Hematopoietic multipotent progenitor cell treated with erythropoietin and hydrocortisone succinate and interleukin-3 and kit ligand, for 17 days (in vitro differentiated cells): Measurements from ENCODE around the gene NUCKS1.

Experiments
- DNase-seq: peaks from one replicate; pipeline ENCODE4 v3.0.0-alpha.2; 2015; ENCODE audit warnings: low spot score

Gene NUCKS1

DNA sequence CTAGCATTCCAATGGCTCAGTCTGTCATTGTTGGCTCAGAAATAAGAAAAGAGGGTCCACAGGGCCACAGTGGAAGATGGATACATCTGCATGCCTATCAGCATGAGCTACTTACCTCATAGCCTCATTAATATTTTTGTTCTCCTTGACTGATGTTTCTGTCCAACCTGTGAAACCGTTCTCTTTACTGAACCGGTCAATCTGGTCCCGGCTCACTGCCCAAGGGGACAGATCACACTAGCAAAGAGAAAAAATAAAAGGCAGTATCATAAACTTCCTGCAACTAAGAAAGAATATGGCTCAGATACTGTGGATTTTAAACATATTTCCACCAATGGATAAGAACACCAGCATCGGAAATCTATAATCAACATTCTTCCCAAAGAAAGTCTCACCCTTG is 20.6 kb upstream of the NUCKS1 start:
- no peak for DNase-seq

GRCh38 chr1:205769641-205770365 is 19.8 kb upstream of the NUCKS1 start:
- no peak for DNase-seq

DNA sequence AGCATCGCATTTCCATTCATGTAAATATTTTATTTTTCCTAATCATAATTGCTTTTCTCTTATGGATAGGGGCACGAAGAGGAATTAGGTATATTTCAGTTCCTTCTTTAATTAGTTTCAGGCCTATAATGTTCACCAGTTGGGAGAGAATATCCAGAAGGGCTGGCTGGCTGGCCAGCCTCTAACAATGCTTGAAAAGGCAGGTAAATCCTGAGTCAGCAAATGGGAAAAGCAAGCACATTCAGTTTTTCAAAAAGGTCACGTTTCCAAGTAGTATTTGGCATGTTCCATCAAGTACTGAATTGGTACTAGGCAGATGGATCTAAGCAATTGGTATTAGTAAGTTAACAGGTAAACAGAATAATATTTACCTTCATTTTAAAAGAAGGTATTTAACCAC is 17.3 kb upstream of the NUCKS1 start:
- DNase-seq = no peak

DNA sequence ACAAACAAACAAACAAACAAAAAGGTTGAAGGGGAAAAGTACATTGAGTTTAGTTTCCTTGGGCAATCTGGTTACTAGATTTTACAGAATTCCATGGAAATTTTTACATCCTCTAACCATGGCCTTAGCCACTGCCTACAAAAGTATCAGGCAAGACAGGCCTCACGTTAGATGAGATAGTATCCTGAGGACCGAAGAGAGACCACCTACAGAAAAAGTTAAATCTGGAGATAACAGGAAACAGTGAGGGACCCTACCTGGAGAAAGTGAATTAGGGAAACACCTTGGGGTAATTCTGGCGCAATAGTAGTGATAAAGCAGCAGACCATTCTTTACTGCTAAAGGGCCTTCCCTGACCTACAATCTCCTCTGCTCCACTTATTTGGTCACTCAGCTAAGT is 16.6 kb upstream of the NUCKS1 start:
- no peak for DNase-seq

DNA sequence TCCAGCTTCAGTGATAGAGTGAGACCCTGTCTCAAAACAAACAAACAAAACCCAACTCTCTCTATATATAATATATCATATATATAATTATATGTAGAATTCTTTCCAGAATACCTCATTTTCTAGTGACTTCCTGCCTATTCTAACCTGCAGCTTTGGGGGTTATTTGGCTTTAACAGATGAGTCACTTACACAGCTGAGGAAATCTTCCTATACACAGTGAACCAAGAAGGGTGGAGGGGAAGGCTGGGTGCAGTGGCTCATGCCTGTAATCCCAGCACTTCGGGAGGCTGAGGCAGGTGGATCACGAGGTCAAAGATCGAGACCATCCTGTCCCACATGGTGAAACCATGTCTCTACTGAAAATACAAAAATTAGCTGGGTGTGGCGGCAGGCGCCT is 16.1 kb upstream of the NUCKS1 start:
- no peak for DNase-seq

- no peak for DNase-seq
These were observed 14.6 kb upstream of the NUCKS1 start for GRCh38 chr1:205764578-205764977.

GRCh38 chr1:205763980-205764379 is 14.0 kb upstream of the NUCKS1 start:
- DNase-seq = no peak

DNA sequence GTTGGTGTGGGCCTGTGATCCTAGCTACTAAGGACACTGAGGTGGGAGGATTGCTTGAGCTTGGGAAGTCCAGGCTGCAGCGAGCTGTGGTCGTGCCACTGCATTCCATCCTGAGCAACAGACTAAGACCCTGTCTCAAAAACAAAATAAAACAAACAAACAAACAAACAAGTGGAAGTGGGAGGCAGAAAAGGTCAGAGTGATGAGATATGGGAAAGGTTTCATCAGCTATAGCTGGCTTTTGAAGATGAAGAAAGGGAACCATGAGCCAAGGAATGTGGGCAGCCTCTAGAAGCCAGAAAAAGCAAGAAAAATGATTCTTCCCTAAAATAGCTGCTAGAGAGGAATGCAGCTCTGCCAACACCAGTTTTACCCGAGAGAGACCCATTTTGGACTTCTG is 10.6 kb upstream of the NUCKS1 start:
- no peak for DNase-seq

GRCh38 chr1:205756552-205756951 is 6.6 kb upstream of the NUCKS1 start:
- DNase-seq = no peak

- no peak for DNase-seq
These were observed 4.9 kb upstream of the NUCKS1 start for GRCh38 chr1:205754857-205755256.

GRCh38 chr1:205751036-205751651 is 1.2 kb upstream of the NUCKS1 start:
- no peak for DNase-seq

GRCh38 chr1:205749234-205750137 is 496 bp downstream of the NUCKS1 start:
- peak; percentile 89 for DNase-seq

GRCh38 chr1:205748403-205749233 is 1.4 kb downstream of the NUCKS1 start:
- DNase-seq = peak; percentile 74

GRCh38 chr1:205746757-205747412 is 3.1 kb downstream of the NUCKS1 start:
- DNase-seq = no peak

GRCh38 chr1:205744403-205744802 is 5.6 kb downstream of the NUCKS1 start:
- no peak for DNase-seq

DNA sequence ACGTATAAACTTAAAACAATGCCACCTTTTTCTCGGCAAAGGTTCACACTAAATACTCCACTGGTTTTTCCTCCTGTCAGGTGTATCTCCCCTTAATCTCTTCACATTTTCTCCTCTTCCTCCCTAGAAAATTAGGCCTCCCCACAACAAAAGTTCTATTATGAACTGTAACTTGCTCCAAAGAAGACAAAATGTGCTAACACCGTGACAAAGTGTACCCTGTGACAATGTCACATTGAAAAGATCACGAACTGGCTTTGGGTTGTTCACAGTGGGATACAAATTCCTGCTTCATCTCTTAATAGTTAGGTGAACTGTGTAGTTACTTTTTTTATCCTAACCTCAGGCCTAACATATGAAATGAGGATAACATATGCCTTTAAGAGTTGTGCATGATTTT is 6.0 kb downstream of the NUCKS1 start:
- no peak for DNase-seq

GRCh38 chr1:205741681-205742080 is 8.3 kb downstream of the NUCKS1 start:
- no peak for DNase-seq

DNA sequence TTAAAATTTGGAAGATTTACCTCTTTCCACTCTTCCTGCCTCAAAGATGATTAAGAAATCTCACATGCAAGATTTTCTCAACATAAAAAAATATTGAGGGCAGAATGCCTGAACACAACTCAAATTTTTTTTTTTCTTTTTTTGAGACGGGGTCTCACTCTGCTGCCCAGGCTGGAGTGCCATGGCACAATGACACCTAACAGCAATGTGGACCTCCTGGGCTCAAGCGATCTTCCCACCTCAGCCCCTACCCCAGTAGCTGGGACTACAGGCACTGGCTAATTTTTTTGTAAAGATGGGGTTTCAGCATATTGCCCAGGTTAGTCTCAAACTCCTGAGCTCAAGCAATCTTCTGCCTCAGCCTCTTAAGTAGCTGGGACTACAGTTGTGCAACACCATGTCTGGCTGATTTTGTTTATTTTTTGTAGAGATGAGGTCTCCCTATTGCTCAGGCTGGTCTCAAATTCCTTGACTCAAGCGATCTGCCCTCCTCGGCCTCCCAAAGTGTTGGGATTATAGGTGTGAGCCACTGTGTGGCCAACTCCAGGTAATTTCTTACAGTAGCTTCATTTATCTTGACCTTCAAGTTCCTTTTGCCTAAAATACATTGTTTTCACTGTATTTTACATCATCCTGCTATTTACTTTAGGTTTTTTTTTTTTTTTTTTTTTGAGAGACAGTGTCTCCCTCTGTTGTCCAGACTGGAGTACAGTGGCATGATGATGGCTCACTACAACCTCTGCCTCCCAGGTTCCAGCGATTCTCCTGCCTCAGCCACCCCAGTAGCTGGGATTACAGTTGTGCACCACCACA is 10.4 kb downstream of the NUCKS1 start:
- DNase-seq = no peak

DNA sequence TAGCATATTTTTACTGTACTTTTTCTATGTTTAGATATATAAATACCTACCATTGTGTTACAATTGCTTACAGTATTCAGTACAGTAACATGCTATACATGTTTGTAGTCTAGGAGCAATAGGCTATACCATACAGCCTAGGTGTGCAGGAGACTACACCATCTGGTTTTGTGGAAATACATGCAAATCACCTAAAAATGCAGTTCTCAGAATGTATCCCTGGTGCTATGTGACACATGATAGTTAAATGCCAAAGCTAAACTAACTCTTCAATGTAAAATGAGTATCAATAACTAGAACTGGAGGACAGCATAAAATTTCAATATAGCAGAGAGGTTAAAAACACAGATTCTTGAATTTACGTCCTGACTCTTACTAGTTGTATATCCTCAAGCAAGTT is 14.8 kb downstream of the NUCKS1 start:
- no peak for DNase-seq

- no peak for DNase-seq
These were observed 16.4 kb downstream of the NUCKS1 start for GRCh38 chr1:205733438-205734175.
